Measurements from ENCODE around the gene KCNQ5. TPM values are rescaled to one million over a fixed set of nuclear protein-coding genes. Genes with fewer than 3 reads are reported as not detected.

KCNQ5 gene
- total RNA-seq, 1 experiment from 2014 or later: 0.07 TPM

GRCh38 chr6:72861935-72862432, 240.1 kb downstream of the KCNQ5 start:
- H3K9me3 ChIP-seq (ENCODE audit: control insufficient read depth, low read depth, low read length): no peaks in the 10 kb centered on the region
- no peaks in the 10 kb centered on the region for H3K27me3 ChIP-seq (ENCODE audit: insufficient read depth, low read length)
- H3K27ac ChIP-seq (ENCODE audit: insufficient read length, low read depth, low read length): no peak overlapping the region
- H4K20me1 ChIP-seq (ENCODE audit: control insufficient read depth, insufficient read depth, insufficient read length): no peaks in the 10 kb centered on the region
- no peak overlapping the region for H3T11ph ChIP-seq (ENCODE audit: low read length)
- H2AFZ ChIP-seq (ENCODE audit: low read length): no peak overlapping the region
- no peak overlapping the region for H4K8ac ChIP-seq (replicated peaks; ENCODE audit: insufficient read length, low read depth, low read length)
- no peak overlapping the region for H2BK5ac ChIP-seq (ENCODE audit: insufficient read length, low read length)
- no peaks in the 10 kb centered on the region for H3K79me1 ChIP-seq (ENCODE audit: insufficient read depth, low read depth, low read length, poor library complexity, severe bottlenecking)
- H4K5ac ChIP-seq (ENCODE audit: insufficient read length, low read depth, low read length): no peak overlapping the region
- H3K9ac ChIP-seq (ENCODE audit: extremely low read depth, insufficient read length, low read length): no peak overlapping the region
- no peak overlapping the region for H2BK12ac ChIP-seq (ENCODE audit: insufficient read length, low read depth, low read length)
- no peaks in the 10 kb centered on the region for H3K79me2 ChIP-seq (ENCODE audit: insufficient read depth, low read length)
- Mint-ChIP-seq H3K4me3 (no peak overlapping the region), H3K36me3 (ENCODE audit: insufficient read depth in 1 of 3, low read depth in 3 of 3) (no peaks in the 10 kb centered on the region), H3K27ac (no peak overlapping the region), H3K27me3 (ENCODE audit: low read depth) (no peaks in the 10 kb centered on the region), H3K4me1 (0 out of 4 replicates have a peak, but pooled peaks cover 0 to 2% of the 10 kb centered on the region in 2 experiments), H3K9me3 (no peaks in the 10 kb centered on the region)
- TF ChIP-seq, protein P1, sequence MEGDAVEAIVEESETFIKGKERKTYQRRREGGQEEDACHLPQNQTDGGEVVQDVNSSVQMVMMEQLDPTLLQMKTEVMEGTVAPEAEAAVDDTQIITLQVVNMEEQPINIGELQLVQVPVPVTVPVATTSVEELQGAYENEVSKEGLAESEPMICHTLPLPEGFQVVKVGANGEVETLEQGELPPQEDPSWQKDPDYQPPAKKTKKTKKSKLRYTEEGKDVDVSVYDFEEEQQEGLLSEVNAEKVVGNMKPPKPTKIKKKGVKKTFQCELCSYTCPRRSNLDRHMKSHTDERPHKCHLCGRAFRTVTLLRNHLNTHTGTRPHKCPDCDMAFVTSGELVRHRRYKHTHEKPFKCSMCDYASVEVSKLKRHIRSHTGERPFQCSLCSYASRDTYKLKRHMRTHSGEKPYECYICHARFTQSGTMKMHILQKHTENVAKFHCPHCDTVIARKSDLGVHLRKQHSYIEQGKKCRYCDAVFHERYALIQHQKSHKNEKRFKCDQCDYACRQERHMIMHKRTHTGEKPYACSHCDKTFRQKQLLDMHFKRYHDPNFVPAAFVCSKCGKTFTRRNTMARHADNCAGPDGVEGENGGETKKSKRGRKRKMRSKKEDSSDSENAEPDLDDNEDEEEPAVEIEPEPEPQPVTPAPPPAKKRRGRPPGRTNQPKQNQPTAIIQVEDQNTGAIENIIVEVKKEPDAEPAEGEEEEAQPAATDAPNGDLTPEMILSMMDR (conservative IDR thresholded peaks at IDR 0.05): no peak
- no peak for DNase-seq
- no peak overlapping the region for H2BK120ac ChIP-seq (ENCODE audit: low read depth, low read length, poor library complexity, severe bottlenecking)
- no peak overlapping the region for H2BK20ac ChIP-seq (ENCODE audit: low read depth, low read length, poor library complexity, severe bottlenecking)
- H3K14ac ChIP-seq (ENCODE audit: insufficient read depth, low read length): no peak overlapping the region
- no peak overlapping the region for H2AK5ac ChIP-seq (ENCODE audit: insufficient read length, low read length)
- H3K4me2 ChIP-seq (ENCODE audit: insufficient read depth, insufficient read length, low read length): no peak overlapping the region
- H2BK15ac ChIP-seq (ENCODE audit: low read depth, low read length): no peak overlapping the region
- no CpG with 5 or more reads among the region's 2 CpGs for WGBS (ENCODE audit: extremely low coverage, insufficient read length, low lambda C conversion rate)
- H4K91ac ChIP-seq (ENCODE audit: insufficient read length, low read depth, low read length): no peak overlapping the region
- H3K56ac ChIP-seq (ENCODE audit: insufficient read length, low read depth, low read length): no peak overlapping the region
- H3K4me1 ChIP-seq (ENCODE audit: insufficient read depth, low read length): peaks cover 2% of the 10 kb centered on the region; the same call in 1 of the 2 replicates
- H3K18ac ChIP-seq (ENCODE audit: insufficient read length, low read depth, low read length): no peak overlapping the region
- H3K23ac ChIP-seq (ENCODE audit: insufficient read length, low read depth, low read length): no peak overlapping the region
- no peak overlapping the region for H3K4ac ChIP-seq (ENCODE audit: low read depth, low read length)
- H3K23me2 ChIP-seq (ENCODE audit: insufficient read length, low read depth, low read length, poor library complexity, severe bottlenecking): no peaks in the 10 kb centered on the region

Measured in H9 (cell line).